Astrocyte of the spinal cord (primary cell): Measurements from ENCODE around the gene EPHB2.

ENCODE experiments used
- DNase-seq: peaks from one replicate; pipeline ENCODE4 v3.0.0; 2011; ENCODE audit warnings: low read depth, low spot score
- H3K4me3 ChIP-seq: 2 replicates; pipeline ENCODE4 v1.5.1; 2011; ENCODE audit warnings: low read depth, mild to moderate bottlenecking, low read length, moderate library complexity
- in situ Hi-C: cut with HindIII; loops from 2 replicates; pipeline ENCODE4 v1.10.0; 2017; ENCODE audit warnings: low sequenced_read_pairs
- TF ChIP-seq, protein P1 (sequence below): IDR thresholded peaks from 2 replicates; pipeline ENCODE4 v1.5.1; 2012; ENCODE audit warnings: low read depth, mild to moderate bottlenecking, low read length, inconsistent platforms

EPHB2 gene

DNA sequence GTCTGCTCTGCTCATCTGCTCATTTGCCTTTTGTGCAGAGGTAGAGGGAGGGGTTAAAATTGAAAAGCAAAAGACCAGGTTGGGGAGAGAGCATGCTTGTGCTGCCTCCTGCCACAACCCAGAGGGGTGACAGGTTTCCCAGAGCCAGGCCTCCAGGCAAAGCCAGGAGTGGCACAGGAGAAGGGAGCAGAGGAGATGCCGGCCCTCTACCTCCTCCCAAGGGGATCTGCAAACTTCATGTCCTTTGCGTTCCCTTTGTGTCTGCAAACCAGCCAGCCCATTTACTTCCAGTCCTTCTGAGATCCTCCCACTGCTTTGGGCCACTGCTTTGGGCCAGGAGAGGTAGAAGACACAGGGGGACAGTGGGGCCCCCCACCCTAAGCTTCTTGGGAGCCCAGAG is 67.8 kb downstream of the EPHB2 start:
- DNase-seq: no peak
- TF ChIP-seq, protein P1, sequence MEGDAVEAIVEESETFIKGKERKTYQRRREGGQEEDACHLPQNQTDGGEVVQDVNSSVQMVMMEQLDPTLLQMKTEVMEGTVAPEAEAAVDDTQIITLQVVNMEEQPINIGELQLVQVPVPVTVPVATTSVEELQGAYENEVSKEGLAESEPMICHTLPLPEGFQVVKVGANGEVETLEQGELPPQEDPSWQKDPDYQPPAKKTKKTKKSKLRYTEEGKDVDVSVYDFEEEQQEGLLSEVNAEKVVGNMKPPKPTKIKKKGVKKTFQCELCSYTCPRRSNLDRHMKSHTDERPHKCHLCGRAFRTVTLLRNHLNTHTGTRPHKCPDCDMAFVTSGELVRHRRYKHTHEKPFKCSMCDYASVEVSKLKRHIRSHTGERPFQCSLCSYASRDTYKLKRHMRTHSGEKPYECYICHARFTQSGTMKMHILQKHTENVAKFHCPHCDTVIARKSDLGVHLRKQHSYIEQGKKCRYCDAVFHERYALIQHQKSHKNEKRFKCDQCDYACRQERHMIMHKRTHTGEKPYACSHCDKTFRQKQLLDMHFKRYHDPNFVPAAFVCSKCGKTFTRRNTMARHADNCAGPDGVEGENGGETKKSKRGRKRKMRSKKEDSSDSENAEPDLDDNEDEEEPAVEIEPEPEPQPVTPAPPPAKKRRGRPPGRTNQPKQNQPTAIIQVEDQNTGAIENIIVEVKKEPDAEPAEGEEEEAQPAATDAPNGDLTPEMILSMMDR: no peak
- in situ Hi-C loops: no loop called here
- H3K4me3 ChIP-seq: no peak overlapping the region

DNA sequence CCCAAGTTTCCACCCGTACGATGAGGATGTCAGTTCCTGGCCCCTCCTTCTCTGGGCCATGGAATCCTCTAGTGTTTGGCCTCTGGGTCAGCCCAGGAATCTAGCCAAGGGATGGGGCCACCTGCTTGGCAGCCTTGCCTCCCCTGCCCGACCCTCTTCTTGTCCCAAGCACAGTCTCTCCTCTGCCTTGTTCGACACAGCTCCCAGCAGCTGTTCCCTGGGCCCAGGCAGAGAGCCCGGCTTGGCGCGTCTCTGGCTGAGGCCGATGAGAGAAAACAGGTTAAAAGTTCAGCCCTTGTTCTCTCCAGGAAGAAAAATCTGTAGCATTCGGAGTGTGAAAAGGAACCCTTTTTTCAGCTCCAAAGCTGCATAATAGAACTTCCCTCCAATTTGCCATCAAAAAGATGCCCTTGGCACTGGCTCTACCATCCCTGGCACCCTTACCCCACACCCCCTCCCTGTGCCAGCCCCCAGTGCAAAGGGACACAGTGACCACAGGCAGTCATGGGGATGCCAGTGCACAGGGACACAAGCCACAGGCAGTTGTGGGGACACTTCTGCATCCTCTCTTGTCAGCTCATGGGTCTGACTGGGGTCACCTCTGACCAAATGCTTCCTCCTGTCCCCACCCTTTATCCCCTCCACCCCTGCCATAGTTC is 68.4 kb downstream of the EPHB2 start:
- TF ChIP-seq, protein P1: no peak
- peak; percentile 42 for DNase-seq
- H3K4me3 ChIP-seq: no peak overlapping the region
- in situ Hi-C loops: no loop called here

DNA sequence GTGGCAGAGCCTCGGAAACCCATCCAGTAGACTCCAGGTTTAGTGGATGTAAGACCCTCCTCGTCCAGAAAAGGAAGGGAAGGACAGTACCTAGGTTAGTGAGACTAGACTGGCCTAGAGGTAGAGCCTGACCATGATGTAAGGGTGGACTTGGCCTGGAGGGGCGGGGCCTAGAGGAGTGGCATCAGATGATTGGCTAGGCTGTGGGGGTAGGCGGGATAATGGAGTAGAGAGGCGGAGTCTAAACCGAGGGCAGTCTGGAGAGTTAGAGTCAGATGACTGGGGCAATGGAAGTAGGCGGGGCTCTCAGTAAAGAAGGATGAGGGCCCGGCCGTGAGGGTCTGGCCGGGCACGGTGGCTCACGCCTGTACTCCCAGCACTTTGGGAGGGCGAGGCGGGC is 70.1 kb downstream of the EPHB2 start:
- no peak for DNase-seq
- in situ Hi-C loops: no loop called here
- TF ChIP-seq, protein P1: no peak
- H3K4me3 ChIP-seq: no peak overlapping the region

DNA sequence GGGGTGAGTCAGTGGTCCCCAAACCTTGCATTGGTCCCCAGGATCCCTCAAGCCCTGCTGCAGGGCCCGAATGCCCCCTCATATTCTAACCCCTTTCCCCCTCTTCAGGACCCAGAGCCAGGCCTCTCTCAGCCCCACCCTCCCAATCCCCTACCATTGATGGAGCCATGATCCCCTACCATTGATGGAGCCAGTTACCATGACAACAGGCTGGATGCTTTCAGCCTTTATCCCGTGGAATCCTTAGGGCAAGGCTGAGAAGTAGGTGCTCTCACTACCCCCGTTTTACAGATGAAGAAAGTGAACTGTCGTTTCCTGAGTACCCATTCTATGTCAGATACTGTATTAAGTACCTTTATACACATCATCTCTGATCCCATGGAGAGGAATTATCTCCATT is 70.8 kb downstream of the EPHB2 start:
- DNase-seq: no peak
- no peak overlapping the region for H3K4me3 ChIP-seq
- TF ChIP-seq, protein P1: no peak
- in situ Hi-C loops: no loop called here

DNA sequence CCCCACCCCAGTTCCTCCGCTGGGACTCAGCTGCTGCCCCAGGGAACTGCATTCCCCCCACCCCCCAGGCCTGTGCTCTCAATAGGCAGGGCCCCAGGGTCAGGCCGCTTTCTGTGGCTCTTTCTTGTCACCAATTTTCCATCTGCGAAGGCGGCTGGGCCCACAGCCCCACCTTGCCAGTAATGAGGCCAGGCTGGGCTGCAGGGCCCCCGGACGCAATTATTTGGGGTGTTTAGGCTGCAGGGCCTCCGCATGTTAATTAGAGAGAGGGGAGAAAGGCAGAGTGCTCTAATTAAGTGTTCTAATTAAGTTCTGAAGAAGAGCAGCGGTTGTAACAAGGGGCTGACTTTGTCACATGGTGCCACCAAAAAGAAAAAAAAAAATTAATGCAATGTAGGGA is 71.8 kb downstream of the EPHB2 start:
- no peak for DNase-seq
- in situ Hi-C loops: no loop called here
- TF ChIP-seq, protein P1: no peak
- H3K4me3 ChIP-seq: no peak overlapping the region

DNA sequence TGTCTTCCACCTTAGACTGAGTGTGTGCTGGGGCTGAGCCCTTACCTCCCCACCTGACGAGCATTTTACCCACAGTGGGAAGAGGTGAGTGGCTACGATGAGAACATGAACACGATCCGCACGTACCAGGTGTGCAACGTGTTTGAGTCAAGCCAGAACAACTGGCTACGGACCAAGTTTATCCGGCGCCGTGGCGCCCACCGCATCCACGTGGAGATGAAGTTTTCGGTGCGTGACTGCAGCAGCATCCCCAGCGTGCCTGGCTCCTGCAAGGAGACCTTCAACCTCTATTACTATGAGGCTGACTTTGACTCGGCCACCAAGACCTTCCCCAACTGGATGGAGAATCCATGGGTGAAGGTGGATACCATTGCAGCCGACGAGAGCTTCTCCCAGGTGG is 73.7 kb downstream of the EPHB2 start:
- no peak overlapping the region for H3K4me3 ChIP-seq
- DNase-seq: no peak
- TF ChIP-seq, protein P1: no peak
- in situ Hi-C loops: no loop called here
